Activated CD8-positive, alpha-beta memory T cell treated with anti-CD3 and anti-CD28 coated beads, Interleukin-2, amount 50 U/mL, for 24 hours (primary cell): ENCODE measurements around the gene SPATA1.
A peak's percentile ranks its signal among the peaks of the same experiment; 100 is the strongest.

Experiments used
- DNase-seq: peaks from one replicate; pipeline ENCODE4 v3.0.0-alpha.2; 2020; ENCODE audit errors: extremely low read depth

The SPATA1 gene

DNA sequence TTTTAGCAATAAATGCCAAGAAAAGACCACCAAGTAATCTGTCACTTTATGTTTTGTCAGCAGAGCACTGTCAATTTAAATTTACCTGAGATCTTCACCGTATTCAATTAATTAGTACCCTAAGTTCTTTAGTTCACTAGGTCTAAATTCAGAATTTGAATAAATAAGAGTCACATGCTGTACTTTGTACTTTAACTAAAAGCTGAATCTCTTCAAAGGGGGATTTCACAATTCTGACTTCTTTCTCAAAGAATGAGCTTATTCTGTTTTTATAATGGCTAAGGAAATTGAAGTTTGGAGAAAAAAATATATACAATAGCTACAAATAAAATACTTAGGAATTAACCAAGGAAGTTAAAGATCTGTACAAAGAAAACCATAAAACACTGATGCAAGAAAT, 2.3 kb downstream of the SPATA1 start:
- no peak for DNase-seq

DNA sequence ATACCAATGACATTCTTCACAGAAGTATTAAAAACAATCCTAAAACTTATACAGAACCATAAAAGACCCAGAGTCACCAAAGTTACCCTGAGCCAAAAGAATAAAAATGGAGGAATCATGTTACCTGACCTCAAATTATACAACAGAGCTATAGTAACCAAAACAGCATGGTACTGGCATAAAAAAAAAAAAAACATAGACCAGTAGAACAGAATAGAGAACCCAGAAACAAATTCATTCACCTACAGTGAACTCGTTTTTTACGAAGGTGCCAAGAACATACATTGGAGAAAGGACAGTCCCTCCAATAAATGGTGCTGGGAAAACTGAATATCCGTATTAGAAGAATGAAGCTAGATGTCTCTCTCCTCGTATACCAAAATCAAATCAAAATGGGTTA, 2.8 kb downstream of the SPATA1 start:
- DNase-seq, result no peak

DNA sequence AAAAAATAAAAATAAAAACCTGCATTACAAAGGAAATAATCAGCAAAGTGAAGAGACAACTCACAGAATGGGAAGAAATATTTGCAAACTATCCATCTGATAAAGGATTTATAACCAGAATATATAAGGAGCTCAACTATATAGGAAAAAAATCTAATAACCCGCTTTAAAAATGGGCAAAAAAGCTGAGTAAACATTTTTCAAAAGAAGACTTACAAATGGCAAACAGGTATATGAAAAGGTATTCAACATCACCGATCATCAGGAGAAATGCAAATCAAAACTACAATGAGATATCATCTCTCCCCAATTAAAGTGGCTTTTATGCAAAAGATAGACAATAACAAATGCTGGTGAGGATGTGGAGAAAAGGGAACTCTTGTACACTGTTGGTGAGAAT, 4.0 kb downstream of the SPATA1 start:
- no peak for DNase-seq

DNA sequence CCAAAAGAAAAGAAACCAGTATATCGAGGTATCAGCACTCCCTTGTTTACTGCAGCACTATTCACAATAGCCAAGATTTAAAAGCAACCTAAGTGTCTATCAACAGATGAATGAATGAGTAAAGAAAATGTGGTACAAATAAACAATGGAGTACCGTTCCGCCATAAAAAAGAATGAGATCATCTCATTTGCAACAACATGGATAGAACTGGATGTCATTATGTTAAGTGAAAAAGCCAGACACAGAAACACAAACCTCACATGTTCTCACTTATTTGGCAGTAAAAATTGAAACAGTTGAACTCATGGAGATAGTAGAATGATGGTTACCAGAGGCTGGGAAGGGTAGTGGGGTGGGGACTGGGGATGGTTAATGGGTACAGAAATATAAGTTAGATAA, 4.5 kb downstream of the SPATA1 start:
- no peak for DNase-seq

DNA sequence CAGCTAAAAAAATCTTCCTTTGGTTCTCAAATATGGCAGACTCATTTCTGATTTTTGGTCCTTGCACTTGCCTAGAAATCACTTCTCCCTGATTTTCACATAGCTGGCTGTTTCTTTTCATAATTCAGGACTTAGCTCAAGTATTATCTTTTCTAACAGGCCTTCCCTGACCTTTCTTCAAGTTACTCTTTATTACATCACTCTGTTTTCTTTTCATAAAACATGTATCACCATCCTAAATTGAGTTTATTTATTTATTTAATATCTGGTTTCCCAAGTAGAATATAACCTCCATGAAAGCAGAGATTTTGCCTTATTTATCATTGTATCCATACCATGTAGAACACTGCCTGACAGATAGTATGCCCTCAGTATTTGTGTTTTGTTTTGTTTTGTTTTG, 18.4 kb downstream of the SPATA1 start:
- DNase-seq, result no peak

DNA sequence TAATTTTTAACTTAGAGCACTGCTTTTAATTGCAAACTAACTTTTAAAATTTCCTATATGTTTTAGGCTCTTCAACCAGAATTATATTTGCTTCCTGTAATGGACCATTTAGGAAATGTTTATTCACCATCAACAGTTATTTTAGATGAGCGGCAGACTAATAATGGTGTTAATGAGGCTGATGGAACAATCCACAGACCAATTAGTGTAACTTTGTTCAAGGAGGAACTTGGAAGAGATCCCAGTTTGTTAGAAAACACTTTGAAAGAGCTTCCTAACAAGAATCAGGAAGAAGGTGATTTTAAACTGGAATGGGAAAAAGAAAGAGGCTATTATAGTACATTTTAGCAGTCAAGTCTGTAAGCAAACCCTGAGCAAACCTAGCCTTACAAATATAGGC, 19.6 kb downstream of the SPATA1 start:
- no peak for DNase-seq

DNA sequence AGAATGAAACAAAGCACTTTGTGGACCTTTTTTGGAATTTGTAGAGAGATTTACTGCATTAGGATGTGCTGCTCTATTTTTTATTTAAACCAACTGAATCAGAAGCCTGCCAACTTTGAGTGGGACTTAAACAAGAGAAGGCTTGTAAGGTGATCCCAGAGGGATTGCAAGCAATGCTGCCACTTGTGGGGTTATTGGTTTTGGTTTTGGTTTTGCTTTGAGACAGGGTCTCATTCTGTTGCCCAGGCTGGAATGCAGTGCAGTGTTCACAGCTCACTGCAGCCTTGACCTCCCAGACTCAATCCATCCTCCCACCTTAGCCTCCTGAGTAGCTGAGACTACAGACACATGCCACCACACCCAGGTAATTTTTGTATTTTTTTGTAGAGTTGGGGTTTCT, 32.4 kb downstream of the SPATA1 start:
- DNase-seq, result no peak

DNA sequence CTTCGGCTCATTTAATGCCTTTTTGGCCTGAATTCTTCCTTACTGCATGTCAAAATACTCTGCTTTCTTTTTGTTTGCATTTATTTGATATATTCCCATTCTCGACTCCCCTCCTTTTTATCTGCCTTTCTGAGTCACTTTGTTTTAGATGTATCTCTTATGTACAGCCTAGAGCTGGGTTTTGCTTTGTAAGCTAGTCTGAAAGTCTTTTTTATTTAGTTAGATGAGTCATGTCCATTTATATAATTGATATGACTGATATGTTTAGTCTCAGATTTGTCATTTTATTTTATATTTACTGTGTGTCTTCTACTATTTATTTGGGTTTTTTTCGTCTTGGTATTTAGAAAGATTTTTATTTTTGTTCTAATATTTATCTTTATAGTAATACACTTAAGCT, 33.8 kb downstream of the SPATA1 start:
- no peak for DNase-seq

DNA sequence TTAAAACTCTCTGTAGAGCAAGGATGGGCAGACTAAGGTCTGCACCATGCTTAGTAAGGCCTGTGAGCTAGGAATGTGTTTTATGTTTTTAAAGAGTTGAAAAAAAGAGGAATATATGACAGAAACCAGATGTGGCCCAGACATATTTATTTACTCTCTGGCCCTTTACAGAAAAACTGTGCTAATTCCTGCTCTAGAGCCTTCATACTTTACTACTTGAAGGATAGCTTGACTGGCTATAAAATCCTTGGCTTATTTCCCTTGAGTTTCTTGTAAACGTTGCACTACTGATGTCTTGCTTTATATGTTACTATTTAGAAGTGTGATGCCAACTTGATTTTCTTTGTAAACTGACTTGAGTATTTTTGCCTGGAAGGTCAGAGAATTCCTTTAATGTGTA, 34.6 kb downstream of the SPATA1 start:
- no peak for DNase-seq

DNA sequence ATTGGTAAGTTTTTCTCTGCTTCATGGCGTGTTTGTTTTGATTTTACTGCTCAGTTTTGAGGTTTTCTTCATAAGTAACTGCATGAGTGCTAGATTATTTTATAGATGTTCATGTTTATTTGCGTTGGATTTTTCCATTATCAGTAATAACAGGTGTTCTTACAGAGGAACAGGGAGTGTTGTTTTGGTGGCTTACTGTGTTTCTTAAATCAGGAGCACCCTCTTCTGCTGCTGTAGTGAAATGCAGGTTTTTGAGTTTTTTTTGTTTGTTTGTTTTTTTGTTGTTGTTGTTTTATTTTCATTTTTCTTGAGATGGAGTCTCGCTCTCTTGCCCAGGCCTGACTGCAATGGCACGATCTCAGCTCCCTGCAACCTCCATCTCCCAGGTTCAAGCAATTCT, 35.5 kb downstream of the SPATA1 start:
- DNase-seq, result no peak

DNA sequence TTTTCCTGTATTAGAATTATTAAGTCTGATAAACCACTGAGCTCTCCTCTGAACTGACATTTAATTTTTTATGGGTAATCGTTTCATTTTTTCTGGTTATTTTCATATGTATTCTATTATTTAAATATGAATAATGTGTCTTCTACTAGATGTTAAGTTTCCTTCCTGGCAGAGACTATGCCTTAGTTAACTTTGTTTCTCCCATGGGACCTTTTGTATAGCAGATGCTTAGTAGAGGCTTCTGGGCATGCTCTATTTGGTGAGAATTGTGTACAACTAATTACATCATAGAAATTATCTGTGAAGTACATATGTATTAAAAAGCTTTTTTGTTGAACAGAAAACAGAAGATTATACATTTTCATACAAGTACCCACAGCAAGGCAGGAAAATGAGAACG, 44.6 kb downstream of the SPATA1 start:
- no peak for DNase-seq

DNA sequence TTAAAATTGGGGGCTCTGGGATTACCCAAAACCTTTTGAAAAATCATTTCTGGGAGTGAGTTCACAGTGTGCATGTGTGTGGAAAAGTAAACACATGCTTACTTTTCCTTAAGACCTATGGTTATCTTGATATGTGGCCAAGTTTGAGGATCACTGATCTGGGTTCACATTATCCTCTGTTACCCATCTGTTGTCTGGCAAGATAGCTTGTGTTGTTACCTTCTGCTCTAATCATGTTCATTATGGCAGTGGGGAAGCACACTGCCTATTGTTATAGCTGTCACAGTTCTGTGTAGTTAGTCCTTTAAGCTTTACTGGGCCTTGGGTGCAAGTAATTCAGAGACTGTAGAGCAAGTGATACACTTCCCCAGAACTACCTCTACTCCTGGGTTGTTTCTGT, 63.0 kb downstream of the SPATA1 start:
- no peak for DNase-seq

DNA sequence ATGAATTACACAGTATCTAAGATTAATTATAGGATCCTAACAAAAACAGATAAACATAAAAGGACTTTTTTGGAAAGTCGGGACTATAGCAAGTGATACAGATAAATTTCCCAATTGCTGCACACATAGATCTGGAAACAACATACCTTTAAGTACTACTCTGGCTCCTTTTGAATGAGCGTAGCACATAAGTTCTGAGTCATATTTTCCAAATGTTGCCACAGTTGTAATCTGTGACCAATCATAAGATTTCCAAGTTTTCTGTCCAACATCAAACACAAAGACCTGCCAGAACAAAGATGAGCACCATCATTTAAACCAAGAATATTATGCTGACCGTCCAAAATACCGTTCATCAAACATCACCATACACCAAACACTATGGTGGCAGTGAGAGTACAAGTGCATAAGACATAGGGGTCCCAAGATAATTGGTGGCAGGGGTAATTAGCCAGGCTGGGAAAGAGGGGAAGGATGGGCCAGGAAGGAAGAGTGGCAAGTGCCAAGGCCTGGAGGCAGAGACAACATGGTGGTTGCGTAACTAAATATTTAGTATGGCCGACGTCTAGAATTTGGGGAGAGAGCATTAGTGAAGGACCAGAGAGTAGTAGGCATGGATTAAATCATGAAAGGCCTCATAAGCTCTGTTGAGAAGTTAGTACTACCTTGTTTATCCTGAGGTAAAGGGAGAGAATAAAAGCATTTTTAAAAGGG, 64.4 kb downstream of the SPATA1 start:
- no peak for DNase-seq

DNA sequence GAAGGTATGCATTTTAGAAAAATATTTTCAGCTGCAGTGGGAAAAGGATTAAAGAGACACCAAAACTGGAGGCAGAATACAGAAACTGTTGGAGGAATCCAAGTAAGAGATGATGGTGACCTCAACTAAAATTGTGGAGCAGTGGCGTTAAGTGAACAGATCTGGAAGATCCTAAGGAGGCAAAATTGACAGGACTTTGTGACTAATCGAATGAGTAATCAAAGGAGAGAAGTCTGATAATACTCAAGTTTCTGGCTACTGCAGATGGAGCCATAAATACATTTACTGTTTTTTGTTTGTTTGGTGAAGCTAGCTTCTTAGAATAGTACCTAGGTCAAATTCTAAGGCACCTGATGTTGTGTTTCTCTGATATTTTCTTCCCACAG, 65.0 kb downstream of the SPATA1 start:
- no peak for DNase-seq

DNA sequence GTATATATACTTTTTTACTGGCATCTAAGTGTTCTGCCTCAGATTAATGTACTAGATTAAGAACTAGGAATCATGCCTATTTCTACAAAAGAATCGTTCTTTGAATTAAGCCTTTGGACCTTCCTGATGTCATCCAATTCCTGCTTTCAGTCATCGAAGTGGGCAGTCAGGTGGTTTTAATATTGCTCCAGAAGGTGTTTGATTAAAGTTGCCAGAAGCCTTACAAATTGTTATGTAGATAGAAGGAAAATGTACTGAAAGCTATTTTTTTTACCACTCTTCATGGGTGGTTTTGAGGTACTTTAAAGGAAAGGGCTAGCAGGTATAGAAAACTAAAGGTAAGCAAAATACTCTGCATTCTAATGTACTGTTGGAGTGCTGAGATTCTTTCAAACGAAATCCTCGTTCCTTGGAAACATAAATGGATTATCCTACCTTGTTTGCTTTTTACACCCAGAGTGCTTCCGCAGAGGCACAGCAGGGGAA, 67.3 kb downstream of the SPATA1 start:
- no peak for DNase-seq

DNA sequence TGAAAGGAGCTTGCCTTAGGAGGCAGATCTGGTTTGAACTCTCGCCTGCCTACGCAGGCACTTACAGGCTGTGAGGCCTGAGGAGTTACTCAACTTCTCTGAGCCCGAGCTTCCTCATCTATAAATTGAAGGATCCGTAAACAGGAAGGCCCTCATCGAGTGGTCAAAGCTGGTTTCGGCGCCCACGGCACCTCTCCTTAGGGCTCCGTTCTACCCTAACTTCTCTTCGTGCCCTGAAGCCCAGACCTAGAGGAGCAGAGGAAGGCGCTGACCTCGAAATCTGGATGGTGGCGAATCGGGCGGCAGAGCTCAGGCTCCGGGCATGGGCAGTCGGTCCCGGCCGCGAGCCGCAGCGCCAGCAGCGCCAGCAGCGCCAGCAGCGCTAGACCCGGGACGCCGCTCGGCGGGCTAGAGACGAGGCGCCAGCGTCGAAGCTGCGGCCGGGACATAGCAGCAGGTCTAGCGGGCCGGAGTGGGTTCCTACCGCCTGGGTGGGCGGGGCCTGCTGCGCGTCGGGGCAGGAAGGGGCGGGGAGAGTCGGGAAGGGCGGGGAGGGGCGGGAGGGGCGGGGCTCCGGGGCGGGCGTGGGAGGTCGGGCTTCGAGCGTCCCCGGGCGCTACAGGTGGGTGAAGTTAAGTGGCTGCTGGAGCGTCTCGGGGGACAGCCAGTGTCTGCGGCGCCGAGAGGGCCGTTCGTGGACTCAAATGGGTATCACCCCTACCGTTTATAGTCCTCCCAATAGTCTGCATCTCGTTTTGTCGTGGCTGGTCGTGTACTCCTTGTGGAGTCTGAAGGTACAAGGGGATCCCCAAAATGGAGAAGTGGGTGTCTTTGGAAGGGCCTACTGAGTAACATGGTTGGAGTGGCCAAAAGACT, 68.0 kb downstream of the SPATA1 start, which contains the start of gene CTBS:
TSS of gene CTBS (minus strand) at position 474 of the 876 bp plus-strand sequence. CDS start at position 449, 25 bp downstream.
- peak; percentile 54 for DNase-seq

DNA sequence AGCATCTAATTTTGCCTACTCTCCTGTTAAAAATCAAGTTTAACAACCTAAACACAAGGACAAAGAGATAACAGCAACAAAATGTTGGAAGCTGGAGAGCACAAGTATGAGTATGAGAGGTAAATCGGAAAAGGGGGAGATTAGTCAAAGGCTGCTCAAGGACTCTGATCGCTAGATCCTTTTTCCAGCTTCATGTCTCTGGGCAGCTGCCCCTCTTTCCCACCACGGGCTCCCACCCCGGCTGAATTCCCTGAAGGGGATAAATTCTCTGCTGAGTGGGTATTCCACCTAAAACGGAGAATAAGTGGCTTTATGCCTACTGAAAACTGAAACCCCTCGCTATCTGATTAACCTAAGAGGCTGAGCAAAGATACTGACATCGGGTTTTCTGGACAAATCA, 68.8 kb downstream of the SPATA1 start:
- DNase-seq, result no peak

DNA sequence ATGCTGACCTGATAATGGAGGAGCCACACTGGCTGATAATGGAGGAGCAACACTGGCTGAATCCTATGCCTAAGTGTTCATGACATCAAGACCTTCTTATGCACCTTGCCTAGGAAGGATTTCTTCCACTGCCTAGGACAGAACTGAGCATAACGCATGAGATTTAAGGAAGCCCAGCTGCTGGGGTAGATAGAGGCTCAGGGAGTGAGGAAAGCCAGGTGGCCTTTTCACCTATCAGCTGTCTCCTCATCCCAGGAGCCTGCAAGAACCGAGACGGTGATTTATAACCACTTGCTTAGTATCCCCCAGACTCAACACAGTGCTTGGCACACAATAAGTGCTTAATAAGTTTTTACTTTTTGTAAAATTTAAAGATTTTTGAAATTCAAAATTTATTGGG, 75.5 kb downstream of the SPATA1 start:
- DNase-seq, result no peak

DNA sequence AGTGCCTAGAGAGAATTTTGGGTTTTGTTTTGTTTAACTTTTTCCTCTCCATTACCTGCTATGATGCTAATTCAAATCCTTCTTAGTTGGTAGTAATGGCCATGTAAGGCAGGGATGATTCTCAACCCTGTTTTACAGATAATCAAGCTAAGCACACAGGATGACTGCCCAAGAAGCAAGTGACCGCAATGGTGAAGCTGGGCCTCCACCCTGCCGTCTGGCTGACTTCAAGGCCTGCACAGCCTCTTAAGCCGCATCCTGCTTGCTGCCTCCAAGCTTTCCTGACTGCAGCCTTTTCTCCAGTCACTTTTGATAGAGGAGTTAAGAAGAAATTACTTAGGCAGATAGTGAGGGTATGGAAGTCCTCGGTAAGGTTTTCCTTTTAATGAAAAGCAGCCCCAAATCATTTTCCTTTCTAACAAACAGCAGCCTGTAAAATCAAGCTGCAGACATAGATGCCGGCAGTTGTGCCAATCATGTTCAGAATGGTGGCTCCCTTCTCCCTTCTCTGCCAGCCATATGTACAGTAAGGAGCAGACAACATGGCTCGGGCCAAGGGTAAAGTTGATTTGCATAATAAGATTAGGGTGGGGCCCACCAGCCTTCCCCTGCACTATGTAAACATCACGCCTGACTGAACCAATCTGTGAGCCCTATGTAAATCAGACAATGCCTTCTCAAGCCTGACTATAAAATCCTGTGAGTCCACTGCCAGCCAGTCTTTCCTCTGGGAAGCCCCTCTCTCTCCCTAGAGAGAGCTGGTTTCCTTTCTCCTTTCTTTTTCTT, 76.8 kb downstream of the SPATA1 start:
- no peak for DNase-seq

DNA sequence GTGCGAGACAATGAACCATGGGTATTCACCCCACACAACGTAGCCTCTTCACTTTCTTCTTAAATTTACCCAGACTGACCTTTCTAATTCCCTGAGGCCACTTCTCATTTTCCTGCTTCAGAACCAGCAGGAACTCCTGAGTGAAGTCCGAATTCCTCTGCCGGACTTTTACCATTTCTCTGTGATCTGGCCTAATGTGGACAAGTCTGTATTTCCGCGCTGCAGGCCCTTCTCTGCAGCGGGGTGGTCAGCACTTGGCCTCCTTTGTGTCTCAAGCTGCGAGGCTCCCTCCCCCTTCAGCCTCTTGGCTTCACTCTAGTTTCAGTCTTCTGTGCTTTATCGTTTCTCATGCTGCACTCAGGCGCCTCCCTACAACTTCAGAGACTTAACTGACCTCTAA, 77.5 kb downstream of the SPATA1 start:
- DNase-seq, result no peak

DNA sequence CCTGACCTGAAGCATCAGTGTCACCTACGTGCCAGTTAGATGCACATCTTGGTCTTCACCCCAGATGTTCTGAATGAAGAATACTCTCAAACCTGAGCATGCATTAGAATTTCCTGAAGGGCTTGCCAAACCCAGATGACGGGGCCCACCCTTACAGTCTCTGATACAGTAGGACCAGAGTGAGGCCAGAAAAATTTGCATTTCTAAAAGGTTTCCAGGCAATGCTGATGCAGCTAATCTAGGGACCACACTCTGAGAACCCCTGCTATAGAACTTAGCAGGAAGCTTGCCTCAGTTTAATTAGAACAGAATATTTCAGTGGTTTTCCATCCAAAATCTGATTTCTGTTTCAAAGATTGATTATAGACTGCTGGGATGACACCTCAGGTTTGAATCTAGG, 77.9 kb downstream of the SPATA1 start:
- DNase-seq, result no peak

DNA sequence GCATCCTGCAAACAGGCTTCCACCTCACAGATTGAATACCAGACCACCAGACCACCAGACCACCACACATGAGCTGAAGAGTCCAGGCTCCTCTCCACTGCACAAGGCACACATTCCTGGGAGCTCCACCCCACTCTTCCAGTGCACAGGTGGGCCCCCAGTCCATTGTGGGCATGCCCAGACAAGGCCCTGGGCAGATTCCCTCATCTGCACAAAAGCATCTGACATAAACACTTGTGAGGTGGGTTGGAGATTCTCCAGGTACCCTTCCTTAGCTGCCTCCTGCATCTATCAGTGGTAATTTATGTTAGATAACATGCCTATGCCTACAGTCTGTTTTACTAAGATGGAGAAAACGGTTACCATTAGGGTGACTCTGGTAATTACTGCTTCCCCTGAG, 79.6 kb downstream of the SPATA1 start:
- DNase-seq, result no peak
